Activated CD4-positive, alpha-beta T cell treated with anti-CD3 and anti-CD28 coated beads, Interleukin-2, Interleukin-4, amounts not matched to agents 100 ng/mL and 50 ng/mL, durations not matched to agents 16 hours and 8 hours (primary cell): ENCODE results near the gene KCNJ14.
"Not testable (repeated sequence)": the region's sequence is repeated elsewhere in the genome, so short reads cannot be mapped to it uniquely, and the experiment has no call there.

Source experiments
- DNase-seq: peaks from one replicate; pipeline ENCODE4 v3.0.0-alpha.2; 2020; ENCODE audit warnings: low spot score

KCNJ14 gene

DNA sequence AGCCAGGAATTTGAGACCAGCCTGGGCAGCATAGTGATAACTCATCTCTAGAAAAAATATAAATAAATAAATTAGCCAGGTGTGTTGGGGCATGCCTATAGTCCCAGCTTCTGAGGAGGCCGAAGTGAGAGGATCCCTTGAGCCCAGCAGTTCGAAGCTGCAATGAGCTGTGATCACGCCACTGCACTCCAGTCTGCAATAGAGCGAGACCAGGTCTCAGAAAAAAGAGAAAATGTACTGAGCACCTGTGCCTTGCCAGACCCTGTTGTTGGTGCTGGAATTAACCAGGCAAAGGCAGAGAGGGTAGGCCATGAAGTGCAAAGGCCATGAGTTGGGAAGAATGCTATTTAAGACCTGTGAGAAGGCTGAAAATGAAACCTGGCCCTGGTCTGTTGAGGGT, 16.5 kb downstream of the KCNJ14 start:
- no peak for DNase-seq

DNA sequence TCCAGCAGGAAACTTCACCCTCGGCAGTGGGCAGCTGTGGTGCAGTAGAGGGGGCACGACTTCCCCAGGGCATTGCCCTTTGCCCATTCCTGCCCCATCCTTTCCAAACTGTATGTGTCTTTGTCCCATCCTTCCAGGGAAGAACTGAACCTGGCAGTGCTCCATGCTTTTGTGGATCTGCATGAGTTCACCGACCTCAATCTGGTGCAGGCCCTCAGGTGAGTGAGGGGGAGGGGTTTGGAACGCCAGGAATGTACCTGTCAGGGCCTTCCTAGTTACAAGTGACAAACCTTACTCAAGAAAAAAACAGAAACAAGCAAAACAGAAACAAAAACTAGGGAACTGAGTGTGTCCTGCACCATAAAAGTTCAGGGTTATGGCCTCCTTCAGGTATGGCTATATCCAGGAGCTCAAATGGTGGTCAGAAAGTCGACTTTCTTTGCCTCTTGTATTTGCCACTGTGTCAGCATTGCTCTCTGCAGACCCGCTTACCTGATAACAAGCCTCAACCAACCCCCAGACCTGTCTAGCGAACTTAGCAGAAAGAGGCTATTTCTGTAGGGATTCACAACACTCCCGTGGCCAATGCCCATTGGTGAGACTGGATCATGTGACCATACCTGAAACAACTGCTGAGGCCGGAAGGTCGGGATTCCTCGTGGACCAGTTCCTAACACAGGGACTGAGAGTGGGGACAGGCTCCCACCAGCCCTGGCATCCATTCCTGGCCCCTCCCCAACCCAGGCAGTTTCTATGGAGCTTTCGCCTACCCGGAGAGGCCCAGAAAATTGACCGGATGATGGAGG, 18.0 kb downstream of the KCNJ14 start:
- DNase-seq, result no peak

DNA sequence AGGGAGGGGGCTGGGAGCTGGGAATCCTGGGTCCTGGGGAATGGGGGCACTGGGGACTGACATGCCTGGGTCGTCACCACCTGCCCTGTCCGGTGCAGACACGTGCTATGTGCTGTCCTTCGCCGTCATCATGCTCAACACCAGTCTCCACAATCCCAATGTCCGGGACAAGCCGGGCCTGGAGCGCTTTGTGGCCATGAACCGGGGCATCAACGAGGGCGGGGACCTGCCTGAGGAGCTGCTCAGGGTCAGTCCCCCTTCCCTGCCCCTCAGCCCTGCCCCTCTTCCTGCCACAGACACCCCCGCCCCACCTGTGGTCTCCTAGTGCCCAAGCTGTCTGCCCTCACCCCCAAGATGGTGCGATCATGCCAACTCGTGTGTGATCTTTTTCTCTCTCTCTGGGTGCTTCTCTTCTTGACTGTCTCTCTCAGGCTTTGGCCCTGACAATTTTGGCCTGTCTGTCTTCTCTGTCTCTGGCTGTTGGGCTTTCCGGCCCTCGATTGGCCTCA, 18.8 kb downstream of the KCNJ14 start:
- DNase-seq, result no peak

DNA sequence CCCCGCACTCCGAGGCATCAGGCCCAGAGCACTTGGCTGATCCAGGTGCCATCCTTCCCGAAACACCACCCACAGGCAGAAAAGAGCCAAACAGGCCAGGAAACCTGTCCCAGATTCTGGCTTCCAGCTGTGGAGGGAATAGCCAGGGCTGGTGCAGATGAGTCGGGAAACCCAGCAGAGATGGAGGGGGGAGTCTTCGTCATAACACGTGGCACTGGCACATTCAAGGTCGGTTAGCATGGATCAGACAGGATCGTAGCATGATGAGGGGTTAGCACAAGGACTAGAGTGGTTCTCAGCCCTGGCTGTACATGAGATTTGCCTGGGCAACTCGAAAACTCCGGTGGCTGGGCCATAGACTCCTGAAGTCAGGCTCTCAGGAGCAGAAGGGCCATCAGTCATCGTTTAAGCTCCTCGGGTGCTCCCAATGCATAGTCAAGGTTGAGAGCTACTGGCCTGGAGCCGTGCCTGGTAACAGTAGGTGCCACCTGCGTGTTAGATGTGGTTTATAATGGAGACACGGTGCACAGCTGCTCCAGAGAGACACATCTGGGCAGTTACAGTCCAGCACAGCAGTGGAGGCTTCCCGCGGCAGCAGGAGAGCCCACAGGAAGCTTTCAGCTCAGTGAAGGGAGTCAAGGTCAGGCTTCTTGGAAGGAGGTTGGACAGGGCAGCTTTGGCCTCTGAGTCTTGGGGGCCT, 20.1 kb downstream of the KCNJ14 start:
- no peak for DNase-seq

DNA sequence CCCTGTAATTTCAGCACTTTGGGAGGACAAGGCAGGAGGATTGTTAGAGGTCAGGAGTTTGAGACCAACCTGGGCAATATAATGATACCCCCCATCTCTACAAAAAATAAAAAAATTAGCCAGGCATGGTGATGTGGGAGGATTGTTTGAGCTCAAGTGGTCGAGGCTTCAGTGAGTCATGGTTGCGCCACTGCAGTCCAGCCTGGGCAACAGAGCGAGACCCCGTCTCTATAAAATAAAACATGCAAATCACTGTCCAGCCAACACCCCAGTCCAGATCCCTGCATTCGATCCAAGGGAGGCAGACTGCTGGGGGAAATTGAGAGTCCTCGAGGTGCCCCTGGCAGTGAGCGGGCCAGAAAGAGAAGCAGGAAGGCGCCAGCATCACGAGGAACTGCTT, 20.8 kb downstream of the KCNJ14 start:
- no peak for DNase-seq

DNA sequence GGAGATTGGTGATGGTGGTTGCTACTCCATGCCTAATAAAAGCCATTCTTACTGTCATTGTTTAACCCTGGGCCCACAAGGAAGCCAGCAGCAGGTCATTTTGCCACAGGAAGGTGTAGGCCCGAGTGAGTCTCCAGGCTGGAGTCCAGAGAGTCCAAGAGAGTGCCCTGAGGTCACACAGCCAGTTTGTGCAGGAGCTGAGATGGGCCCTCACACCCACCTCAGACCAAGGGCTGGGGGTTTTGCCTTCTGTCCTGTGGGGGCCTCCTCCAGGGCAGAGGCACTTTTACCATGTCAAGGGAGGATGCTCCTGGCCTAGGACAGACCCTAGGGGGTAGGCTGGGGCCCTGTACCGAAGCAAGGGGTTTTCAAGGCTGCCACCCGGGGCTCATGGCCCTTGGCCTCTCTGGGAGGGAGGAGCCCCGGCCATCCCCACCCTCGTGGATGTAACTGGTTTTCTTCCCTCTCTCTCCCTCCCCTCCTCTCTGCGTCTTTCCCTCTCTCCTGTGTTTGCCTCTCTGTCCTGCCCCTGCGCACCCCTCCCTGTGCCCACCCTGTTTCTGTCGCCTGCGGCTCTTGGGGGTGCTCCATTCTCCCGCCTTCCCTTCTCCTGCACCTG, 21.8 kb downstream of the KCNJ14 start:
- no peak for DNase-seq

DNA sequence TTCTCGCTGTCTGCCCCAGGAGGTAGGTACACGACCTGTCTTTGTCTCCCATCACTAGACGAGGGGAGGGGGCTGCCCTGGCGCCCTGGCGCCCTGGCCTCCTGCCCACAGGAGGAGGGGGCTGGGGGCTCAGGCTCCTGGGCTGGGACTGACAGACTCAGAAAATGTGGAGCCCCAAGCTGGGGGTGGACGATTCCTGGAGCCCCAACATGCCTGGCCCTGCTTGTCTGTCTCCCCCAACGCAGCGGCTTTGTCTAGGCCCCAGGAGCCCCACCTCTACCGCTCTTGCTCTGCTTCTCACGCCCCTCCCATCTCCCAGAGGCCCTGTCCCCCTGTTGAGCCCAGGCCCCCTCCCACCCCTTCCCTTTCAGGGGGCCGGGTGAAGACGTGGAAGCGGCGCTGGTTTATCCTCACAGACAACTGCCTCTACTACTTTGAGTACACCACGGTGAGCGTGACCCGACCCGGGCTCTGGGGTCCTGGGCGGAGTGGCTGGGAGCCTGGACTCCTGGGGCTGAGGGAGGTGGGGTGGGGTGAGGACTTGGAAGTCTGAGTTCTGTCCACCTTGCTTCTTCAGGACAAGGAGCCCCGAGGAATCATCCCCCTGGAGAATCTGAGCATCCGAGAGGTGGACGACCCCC, 22.4 kb downstream of the KCNJ14 start:
- no peak for DNase-seq

DNA sequence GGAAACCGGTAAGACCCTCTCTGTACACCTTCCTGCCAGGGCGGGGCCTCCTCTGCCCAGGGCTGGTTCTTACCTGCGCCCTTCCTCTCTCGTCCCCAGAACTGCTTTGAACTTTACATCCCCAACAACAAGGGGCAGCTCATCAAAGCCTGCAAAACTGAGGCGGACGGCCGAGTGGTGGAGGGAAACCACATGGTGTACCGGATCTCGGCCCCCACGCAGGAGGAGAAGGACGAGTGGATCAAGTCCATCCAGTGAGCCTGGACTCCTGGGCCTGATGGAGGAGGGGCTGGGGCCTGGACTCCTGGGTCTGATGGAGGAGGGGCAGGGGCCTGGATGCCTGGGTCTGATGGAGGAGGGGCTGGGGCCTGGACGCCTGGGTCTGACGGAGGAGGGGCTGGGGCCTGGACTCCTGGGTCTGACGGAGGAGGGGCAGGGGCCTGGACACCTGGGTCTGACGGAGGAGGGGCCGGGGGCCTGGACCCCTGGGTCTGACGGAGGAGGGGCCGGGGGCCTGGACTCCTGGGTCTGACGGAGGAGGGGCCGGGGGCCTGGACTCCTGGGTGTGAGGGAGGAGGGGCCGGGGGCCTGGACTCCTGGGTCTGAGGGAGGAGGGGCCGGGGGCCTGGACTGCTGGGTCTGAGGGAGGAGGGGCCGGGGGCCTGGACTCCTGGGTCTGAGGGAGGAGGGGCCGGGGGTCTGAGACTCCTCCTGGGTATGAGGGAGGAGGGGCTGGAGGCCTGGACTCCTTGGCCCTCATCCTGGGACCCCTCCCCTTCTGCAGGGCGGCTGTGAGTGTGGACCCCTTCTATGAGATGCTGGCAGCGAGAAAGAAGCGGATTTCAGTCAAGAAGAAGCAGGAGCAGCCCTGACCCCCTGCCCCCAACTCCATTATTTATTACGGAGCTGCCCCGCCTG, 23.2 kb downstream of the KCNJ14 start:
- no peak for DNase-seq

DNA sequence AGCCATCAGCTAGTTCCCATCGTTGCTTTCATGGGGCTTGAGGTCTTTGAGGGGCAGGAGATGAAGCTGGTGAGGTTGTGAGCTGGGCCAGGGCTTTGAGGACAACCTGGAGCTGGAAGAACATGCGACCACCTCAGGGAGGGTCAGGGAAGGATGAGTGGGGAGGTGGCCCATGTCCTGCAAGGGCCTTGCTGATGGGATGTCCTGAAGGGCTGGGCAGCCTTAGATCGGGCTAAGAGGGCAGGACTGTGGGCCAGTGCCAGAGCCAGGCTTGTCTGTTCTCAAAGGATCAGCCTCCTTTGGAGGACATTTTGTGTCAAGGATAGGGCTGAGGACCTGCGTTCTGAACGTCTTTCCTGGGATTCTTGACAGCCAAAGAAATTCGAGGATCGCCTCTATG, 24.3 kb downstream of the KCNJ14 start:
- no peak for DNase-seq

DNA sequence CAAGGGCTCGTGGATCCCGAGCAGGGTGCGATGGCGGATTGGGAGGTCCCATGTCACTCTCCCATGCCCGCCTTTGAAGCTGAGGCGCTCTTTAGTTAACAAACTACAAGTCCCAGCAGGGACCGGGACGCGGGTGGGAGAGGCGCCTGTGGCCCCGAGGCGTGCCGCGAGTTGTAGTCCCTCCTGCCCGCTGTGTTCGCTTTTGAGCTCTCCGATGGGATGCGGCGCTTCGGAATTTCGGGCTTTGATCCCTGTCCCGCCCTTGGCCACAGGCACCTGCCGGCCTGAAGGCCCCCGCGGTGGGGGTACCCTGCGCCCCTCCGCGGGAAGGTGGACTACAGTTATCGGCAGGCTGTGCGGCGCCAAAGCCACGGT, 24.8 kb downstream of the KCNJ14 start:
- DNase-seq, result no peak

DNA sequence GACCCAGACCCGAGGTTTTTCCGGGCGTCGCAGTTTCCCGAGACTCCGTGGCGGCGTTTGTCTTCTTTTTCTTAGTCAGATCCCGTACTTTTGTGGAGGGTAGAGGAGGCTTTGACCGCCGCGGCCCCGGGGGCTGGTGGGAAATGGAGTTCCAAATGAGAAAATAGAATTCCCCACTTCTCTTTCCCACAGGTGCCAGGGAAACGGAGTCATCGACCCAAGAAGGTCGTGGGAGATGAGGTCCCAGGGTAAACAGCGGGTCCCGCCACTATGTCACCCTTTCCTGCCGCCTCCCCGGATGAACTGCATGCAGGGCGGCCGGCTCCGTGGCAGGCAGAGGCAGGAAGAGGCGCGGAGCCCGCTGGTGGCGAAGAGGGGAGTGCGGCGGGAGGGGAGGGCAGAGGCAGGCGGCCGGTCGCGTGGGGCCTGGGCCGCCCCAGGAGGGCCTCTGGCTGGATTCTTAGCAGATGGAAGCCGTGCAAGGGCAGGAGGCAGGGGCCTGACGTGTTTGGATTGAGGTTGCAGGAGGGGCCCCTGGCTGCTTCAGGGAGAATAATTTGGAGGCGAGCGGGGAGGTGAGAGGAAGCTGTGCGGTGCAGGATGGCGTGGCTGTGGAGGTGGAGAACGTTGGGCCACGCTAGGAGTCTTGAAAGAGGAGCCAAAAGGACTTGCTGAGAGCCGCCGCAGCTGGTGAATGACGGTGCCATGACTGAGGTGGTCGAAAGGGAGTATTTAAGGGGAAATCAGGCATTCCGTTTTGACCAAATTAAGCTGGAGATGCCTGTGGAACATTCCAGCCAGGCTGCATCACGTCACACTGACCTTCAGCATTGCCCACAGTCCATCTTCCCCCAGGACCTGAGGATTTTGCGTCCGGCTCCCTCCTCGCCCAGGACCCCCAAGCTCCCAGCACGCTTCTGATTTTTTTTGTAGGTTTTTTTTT, 25.5 kb downstream of the KCNJ14 start:
- DNase-seq, result peak; percentile 58

DNA sequence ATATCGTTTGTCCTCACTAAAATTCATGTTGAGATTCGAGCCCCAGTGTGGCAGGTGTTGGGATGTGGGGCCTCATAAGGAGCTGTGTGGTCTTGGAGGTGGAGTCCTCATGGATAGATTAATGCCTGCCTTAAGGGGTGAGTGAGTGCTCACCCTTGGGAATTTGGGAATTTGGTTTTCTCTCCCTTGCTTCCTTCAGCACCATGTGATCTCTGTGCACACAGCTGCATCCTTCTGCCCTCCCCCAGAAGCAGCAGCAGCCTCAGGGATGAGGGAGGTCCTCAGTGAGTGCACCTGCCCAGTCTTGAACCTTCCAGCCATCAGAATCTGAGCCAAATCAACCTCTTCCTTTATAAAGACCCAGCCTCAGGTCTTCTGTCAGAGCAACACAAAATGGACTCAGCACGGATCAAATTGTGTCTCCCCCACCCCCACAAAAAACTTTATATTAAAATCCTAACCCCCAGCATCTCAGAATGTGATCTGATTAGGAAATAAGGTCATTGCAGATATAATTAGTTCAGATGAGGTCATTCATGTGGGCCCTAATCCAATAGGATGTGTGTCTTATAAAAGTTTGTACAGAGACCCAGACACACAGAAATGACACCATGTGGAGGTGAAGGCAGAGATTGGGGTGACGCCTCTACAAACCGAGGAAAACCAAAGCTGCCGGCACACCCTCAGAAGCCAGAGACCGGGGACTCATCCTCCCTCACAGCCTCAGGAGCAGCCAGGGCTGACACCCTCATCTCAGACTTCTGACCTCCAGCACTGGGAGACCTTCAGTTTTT, 26.7 kb downstream of the KCNJ14 start:
- DNase-seq, result no peak

DNA sequence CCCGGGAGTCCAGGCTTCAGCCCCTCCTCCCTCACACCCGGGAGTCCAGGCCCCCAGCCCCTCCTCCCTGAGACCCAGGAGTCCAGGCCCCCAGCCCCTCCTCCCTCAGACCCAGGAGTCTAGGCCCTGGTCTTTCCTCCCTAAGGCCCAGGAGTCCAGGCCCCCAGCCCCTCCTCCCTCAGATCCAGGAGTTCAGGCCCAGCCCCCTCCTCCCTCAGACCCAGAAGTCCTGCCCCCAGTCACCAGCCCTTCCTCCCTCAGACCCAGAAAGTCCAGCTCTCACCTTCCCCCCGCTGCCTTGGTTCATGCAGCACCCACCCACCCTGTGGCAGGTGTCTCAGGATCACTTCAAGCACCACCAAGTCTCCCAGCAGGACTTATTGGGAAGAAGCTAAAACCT, 27.9 kb downstream of the KCNJ14 start:
- DNase-seq, result no peak

DNA sequence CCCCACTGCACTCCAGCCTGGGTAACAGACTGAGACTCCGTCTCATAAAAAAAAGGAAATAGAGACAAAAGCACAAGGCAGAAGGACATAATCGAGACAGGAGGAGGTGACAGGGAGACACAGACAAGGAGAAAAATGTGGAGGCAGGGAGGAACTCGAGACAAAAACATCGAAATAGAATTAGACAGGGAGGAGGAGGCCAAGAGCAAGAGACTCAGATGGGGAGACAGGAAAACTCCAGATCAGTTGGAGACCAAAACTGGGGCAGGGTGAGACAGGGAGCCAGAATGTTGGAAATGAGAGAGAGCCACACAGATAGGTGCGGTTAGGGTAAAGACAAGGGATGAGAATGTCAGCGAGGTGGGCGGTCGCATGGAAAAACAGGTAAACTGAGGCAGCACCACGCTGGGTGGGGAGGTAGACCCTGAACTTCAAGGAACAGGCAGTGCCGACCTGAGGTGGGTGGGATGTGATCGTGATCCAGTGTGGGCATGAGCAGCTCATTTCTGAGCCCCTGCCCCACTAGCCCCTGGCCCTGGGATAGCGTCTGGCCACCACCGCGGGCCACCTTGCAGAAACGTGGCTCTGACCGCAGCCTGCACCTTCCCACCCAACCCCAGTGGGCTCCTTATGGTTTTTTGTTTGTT, 29.0 kb downstream of the KCNJ14 start:
- DNase-seq, result no peak

DNA sequence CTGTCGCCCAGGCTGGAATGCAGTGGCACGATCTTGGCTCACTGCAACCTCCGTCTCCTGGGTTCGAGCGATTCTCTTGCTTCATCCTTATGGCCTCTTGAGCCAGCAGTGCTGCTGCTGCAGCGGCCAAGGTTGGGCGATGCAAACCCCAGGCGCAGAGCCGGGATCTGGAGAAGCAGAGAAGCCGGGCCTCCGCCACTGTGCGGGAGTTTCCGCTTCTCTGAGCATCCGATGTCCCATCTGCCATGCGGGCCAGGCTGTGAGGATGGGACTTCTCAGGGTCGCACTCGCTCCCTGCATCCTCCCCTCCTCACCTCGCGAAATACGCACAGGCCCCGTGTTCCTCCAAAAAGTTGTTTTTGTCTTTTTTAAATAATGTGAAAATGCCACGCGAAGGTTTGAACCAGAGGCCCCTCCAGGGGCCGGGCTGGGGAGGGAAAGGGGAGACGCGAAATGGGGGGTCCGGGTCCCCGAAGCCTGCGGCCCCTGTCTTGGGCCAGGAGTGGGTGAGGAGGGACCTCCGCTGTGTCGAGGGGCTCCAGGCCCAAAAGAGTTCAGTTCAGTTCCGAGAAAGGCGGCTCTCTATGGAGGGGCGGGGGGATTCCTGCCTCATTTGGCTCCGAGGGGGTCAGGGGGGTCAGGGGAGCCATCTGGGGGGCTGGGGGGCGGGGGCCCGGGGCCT, 29.7 kb downstream of the KCNJ14 start:
- no peak for DNase-seq

DNA sequence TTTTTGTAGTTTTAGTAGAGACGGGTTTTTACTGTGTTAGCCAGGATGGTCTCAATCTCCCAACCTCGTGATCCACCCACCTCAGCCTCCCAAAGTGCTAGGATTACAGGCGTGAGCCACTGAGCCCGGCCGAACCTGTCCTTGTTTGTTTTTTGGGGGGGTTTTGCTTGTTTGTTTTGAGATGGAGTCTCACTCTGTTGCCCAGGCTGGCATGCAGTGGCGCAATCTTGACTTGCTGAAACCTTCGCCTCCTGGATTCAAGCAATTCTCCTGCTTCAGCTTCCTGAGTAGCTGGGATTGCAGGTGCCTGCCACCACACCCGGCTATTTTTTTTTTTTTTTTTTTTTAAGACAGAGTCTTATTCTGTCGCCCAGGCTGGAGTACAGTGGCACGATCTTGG, 31.3 kb downstream of the KCNJ14 start:
- DNase-seq, result not testable (repeated sequence)

DNA sequence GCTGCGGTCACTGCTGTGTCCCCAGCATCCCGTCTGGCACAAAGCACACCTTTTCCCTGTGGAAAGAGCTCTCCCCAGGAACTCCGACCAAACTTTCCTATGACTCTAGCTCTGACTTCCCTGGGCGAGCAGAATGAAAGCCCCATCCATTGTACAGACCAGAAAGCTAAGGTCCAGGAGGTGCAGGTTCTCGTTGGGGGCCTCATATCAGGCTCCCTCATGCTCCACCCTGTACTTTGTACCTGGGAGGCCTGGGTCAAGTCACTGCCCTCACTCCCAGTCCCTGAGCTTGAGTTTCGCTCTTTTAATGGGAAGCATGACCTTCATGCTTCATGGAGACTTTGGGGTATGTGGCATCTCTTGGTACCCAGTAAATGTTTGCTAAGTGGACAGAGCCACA, 32.2 kb downstream of the KCNJ14 start:
- no peak for DNase-seq

DNA sequence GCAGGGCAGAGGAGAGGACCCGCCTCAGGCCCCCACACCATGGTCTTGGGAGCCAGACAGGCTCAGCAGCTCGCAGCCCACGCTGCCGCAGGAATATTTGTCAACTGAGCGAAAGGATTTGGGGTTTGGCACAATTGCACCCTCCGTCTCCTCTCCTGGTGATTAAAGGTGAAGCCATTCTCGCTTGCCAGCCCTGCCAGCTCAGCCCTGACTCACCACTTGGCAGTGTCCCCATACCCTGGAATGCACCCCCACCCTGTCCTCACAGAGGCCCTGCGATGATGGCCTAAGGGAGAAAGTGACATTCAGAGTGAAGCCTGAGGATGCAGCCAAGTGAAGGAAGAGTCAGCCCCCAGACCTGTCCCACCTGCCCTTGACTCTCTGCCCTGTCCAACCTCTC, 32.6 kb downstream of the KCNJ14 start:
- no peak for DNase-seq
